Trophoblast cell (in vitro differentiated cells and primary cell): ENCODE measurements around the gene HLA-DRA.

Experiments used
- DNase-seq, 2 donors: peaks; one replicate each; pipeline ENCODE4 v3.0.0-alpha.2; 2016
- H2AFZ ChIP-seq: 2 replicates; pipeline ENCODE4 v1.6.1; 2013; ENCODE audit warnings: low read length, moderate library complexity, mild to moderate bottlenecking; ENCODE audit not compliant: insufficient read depth, poor library complexity
- H2AK5ac ChIP-seq: 2 replicates; pipeline ENCODE4 v1.6.1; 2013; ENCODE audit warnings: mild to moderate bottlenecking, low read length
- H2BK120ac ChIP-seq: 2 replicates; pipeline ENCODE4 v1.6.1; 2013; ENCODE audit warnings: low read length, mild to moderate bottlenecking, moderate library complexity; ENCODE audit not compliant: insufficient read depth, poor library complexity
- H2BK12ac ChIP-seq: 2 replicates; pipeline ENCODE4 v1.6.1; 2013; ENCODE audit warnings: mild to moderate bottlenecking, low read length, moderate library complexity
- H2BK5ac ChIP-seq: 2 replicates; pipeline ENCODE4 v1.6.1; 2013; ENCODE audit warnings: low read length, low read depth, moderate library complexity, mild to moderate bottlenecking; ENCODE audit not compliant: poor library complexity
- H3K14ac ChIP-seq: 2 replicates; pipeline ENCODE4 v1.6.1; 2013; ENCODE audit warnings: mild to moderate bottlenecking, low read length
- H3K18ac ChIP-seq: 2 replicates; pipeline ENCODE4 v1.6.1; 2013; ENCODE audit warnings: mild to moderate bottlenecking, low read length
- H3K23ac ChIP-seq: 2 replicates; pipeline ENCODE4 v1.6.1; 2013; ENCODE audit warnings: low read length
- H3K27ac ChIP-seq: 2 replicates; pipeline ENCODE4 v1.5.1; 2013; ENCODE audit warnings: low read depth, mild to moderate bottlenecking, inconsistent platforms, low read length, moderate library complexity
- H3K27me3 ChIP-seq: 2 replicates; pipeline ENCODE4 v1.6.1; 2013; ENCODE audit warnings: inconsistent platforms, mild to moderate bottlenecking, low read length, moderate library complexity; ENCODE audit not compliant: insufficient read depth
- H3K36me3 ChIP-seq, 2 experiments: 1 replicate in 1 of 2; 2 replicates in 1 of 2; pipeline ENCODE4 v1.6.1; 2013; ENCODE audit warnings: low read length in 2 of 2, mild to moderate bottlenecking in 2 of 2, moderate library complexity in 1 of 2; ENCODE audit not compliant: insufficient read depth in 2 of 2, control insufficient read depth in 1 of 2
- H3K4ac ChIP-seq: 2 replicates; pipeline ENCODE4 v1.6.1; 2013; ENCODE audit warnings: low read depth, mild to moderate bottlenecking, low read length, moderate library complexity
- H3K4me1 ChIP-seq, 2 experiments: 1 replicate in 1 of 2; 2 replicates in 1 of 2; pipeline ENCODE4 v1.6.1; 2013; ENCODE audit warnings: low read length in 2 of 2, mild to moderate bottlenecking in 2 of 2, moderate library complexity in 1 of 2; ENCODE audit not compliant: insufficient read depth in 2 of 2, control insufficient read depth in 1 of 2
- H3K4me2 ChIP-seq: 2 replicates; pipeline ENCODE4 v1.6.1; 2013; ENCODE audit warnings: inconsistent platforms, mild to moderate bottlenecking, low read length, moderate library complexity
- H3K4me3 ChIP-seq: 2 replicates; pipeline ENCODE4 v1.5.1; 2013; ENCODE audit warnings: mild to moderate bottlenecking, low read depth, low read length, inconsistent platforms
- H3K79me1 ChIP-seq: one replicate; pipeline ENCODE4 v1.6.1; 2013; ENCODE audit warnings: low read length
- H3K79me2 ChIP-seq: 2 replicates; pipeline ENCODE4 v1.6.1; 2013; ENCODE audit warnings: low read length, mild to moderate bottlenecking; ENCODE audit not compliant: control insufficient read depth, insufficient read depth, poor library complexity
- H3K9ac ChIP-seq: 2 replicates; pipeline ENCODE4 v1.6.1; 2013; ENCODE audit warnings: mild to moderate bottlenecking, low read length
- H3K9me3 ChIP-seq: 2 replicates; pipeline ENCODE4 v1.6.1; 2013; ENCODE audit warnings: low read depth, mild to moderate bottlenecking, control low read depth, inconsistent platforms, low read length; ENCODE audit not compliant: insufficient read depth
- H4K12ac ChIP-seq: 2 replicates; pipeline ENCODE4 v1.6.1; 2013; ENCODE audit warnings: low read depth, mild to moderate bottlenecking, low read length, moderate library complexity
- H4K8ac ChIP-seq: 2 replicates; pipeline ENCODE4 v1.6.1; 2013; ENCODE audit warnings: low read depth, mild to moderate bottlenecking, low read length, moderate library complexity
- H4K91ac ChIP-seq: one replicate; pipeline ENCODE4 v1.6.1; 2013; ENCODE audit warnings: low read depth, mild to moderate bottlenecking, low read length, moderate library complexity
- WGBS: extraction: QIAGEN DNeasy Blood & Tissue Kit; methylation state at CpG from one replicate; pipeline ENCODE4 v1.1.7; 2013; ENCODE audit warnings: missing lambda C conversion rate; ENCODE audit not compliant: insufficient read length, insufficient coverage; ENCODE audit errors: extremely low coverage; 5-methylcytosine and 5-hydroxymethylcytosine counted together

Gene HLA-DRA

GRCh38 chr6:32491700-32492099, 52.0 kb downstream of the HLA-DRA start:
- no peak overlapping the region for H4K12ac ChIP-seq
- no peaks in the 10 kb centered on the region for H3K9me3 ChIP-seq
- H3K18ac ChIP-seq: no peak overlapping the region
- H2BK5ac ChIP-seq: no peak overlapping the region
- H2AFZ ChIP-seq: no peak overlapping the region
- no peak overlapping the region for H4K8ac ChIP-seq
- no peak overlapping the region for H2BK12ac ChIP-seq
- no peaks in the 10 kb centered on the region for H3K36me3 ChIP-seq
- H3K23ac ChIP-seq: no peak overlapping the region
- no peak overlapping the region for H3K27ac ChIP-seq
- no peak overlapping the region for H3K4me3 ChIP-seq
- DNase-seq: no peak
- no peak overlapping the region for H3K9ac ChIP-seq
- no peak overlapping the region for H4K91ac ChIP-seq
- H3K4me1 ChIP-seq: no peaks in the 10 kb centered on the region
- H3K4me2 ChIP-seq: no peak overlapping the region
- WGBS: no CpG with 5 or more reads among the region's 1 CpG
- H2BK120ac ChIP-seq: no peak overlapping the region
- H2AK5ac ChIP-seq: no peak overlapping the region
- no peak overlapping the region for H3K4ac ChIP-seq
- H3K79me2 ChIP-seq: no peaks in the 10 kb centered on the region
- no peaks in the 10 kb centered on the region for H3K79me1 ChIP-seq
- H3K14ac ChIP-seq: no peak overlapping the region
- H3K27me3 ChIP-seq: no peaks in the 10 kb centered on the region

GRCh38 chr6:32492351-32492750, 52.7 kb downstream of the HLA-DRA start:
- no peak for DNase-seq
- Histone ChIP-seq H3K4me1 (no peaks in the 10 kb centered on the region), H3K27ac (no peak overlapping the region), H3K9me3 (no peaks in the 10 kb centered on the region), H2BK5ac (no peak overlapping the region), H3K14ac (no peak overlapping the region), H2AK5ac (no peak overlapping the region), H3K18ac (no peak overlapping the region), H3K9ac (no peak overlapping the region), H4K12ac (no peak overlapping the region), H3K79me1 (no peaks in the 10 kb centered on the region), H2BK12ac (no peak overlapping the region), H3K23ac (no peak overlapping the region), H4K91ac (no peak overlapping the region), H3K4ac (no peak overlapping the region), H3K36me3 (no peaks in the 10 kb centered on the region), H3K79me2 (no peaks in the 10 kb centered on the region), H3K4me2 (no peak overlapping the region), H3K4me3 (no peak overlapping the region), H2BK120ac (no peak overlapping the region), H4K8ac (no peak overlapping the region), H3K27me3 (no peaks in the 10 kb centered on the region), H2AFZ (no peak overlapping the region)
